Caco-2 (cell line): ENCODE measurements around the gene TNFRSF13B. TPM values are rescaled to one million over a fixed set of nuclear protein-coding genes. Genes with fewer than 3 reads are reported as not detected.

ENCODE experiments used
- BruUV-seq: library from RNA; stranded (reverse); fragments of 400-500 nt; replicated peaks from 2 replicates; lab custom pipeline; 2021; lab: Mats Ljungman, UMichigan
- CTCF ChIA-PET: fragments of 300-600 bp; sonication (Branson Sonifier 250); formaldehyde crosslinking; loops from one replicate; lab custom pipeline; 2022; ENCODE audit warnings: antibody characterized with exemption; lab: Charles Lee
- POLR2A ChIA-PET: fragments of 300-600 bp; sonication (Branson Sonifier 250); formaldehyde crosslinking; loops from one replicate; lab custom pipeline; 2022; ENCODE audit warnings: antibody characterized with exemption; lab: Charles Lee
- DNase-seq, 2 experiments: peaks; one replicate each; pipeline versions ENCODE4 v3.0.0 to v3.0.0-alpha.2; 2020 to 2022
- H3K27me3 ChIP-seq: replicated peaks from 2 replicates; pipeline ENCODE4 v1.6.0; 2011; ENCODE audit warnings: low read length; ENCODE audit not compliant: control insufficient read depth, insufficient read depth
- H3K36me3 ChIP-seq: 2 replicates; pipeline ENCODE4 v1.5.1; 2011; ENCODE audit warnings: low read length; ENCODE audit not compliant: control insufficient read depth, insufficient read depth
- H3K4me1 ChIP-seq: fragments of 250-450 bp; sonication (Bioruptor Pico); 2 replicates; pipeline ENCODE4 v1.5.1; 2020; ENCODE audit warnings: mild to moderate bottlenecking
- H3K4me3 ChIP-seq: 2 replicates; pipeline ENCODE4 v1.5.1; 2011; ENCODE audit warnings: low read depth, mild to moderate bottlenecking, control low read depth, low read length
- H3K9me3 ChIP-seq: fragments of 250-450 bp; sonication (Bioruptor Pico); 2 replicates; pipeline ENCODE4 v1.5.1; 2020; ENCODE audit warnings: mild to moderate bottlenecking, moderate library complexity
- H3K27ac Mint-ChIP-seq: one replicate; pipeline ENCODE4 v1.8.0; 2022; ENCODE audit warnings: mixed read lengths; ENCODE audit not compliant: unreplicated experiment
- H3K27me3 Mint-ChIP-seq: one replicate; pipeline ENCODE4 v1.8.0; 2022; ENCODE audit warnings: mixed read lengths; ENCODE audit not compliant: insufficient read depth, unreplicated experiment
- H3K36me3 Mint-ChIP-seq: one replicate; pipeline ENCODE4 v1.8.0; 2022; ENCODE audit warnings: mild to moderate bottlenecking, mixed read lengths; ENCODE audit not compliant: insufficient read depth, unreplicated experiment
- H3K4me1 Mint-ChIP-seq: one replicate; pipeline ENCODE4 v1.8.0; 2022; ENCODE audit warnings: low read depth, mixed read lengths; ENCODE audit not compliant: unreplicated experiment
- H3K4me3 Mint-ChIP-seq: one replicate; pipeline ENCODE4 v1.8.0; 2022; ENCODE audit warnings: mild to moderate bottlenecking, moderate library complexity, mixed read lengths; ENCODE audit not compliant: unreplicated experiment
- H3K9me3 Mint-ChIP-seq: one replicate; pipeline ENCODE4 v1.8.0; 2022; ENCODE audit warnings: mixed read lengths; ENCODE audit not compliant: unreplicated experiment
- CTCF ChIP-seq, 2 experiments: fragments of 200-600 bp in 1 of 2; IDR thresholded peaks; 1 replicate in 1 of 2; 2 replicates in 1 of 2; pipeline versions ENCODE4 v1.5.1 to v1.8.0; 2011 to 2022; ENCODE audit warnings: antibody characterized with exemption in 1 of 2, control low read depth in 1 of 2, inconsistent platforms in 1 of 2, low read depth in 1 of 2, low read length in 1 of 2, mild to moderate bottlenecking in 1 of 2, moderate library complexity in 1 of 2; ENCODE audit not compliant: insufficient read depth in 1 of 2, severe bottlenecking in 1 of 2, unreplicated experiment in 1 of 2
- intact Hi-C: fragments of 100-400 bp; cut with micrococcal nuclease; formaldehyde crosslinking; loops from one replicate; pipeline ENCODE4 v1.10.0; 2022; ENCODE audit not compliant: unreplicated experiment
- total RNA-seq: library from RNA; stranded (reverse); gene quantifications from 2 replicates; pipeline ENCODE4 v1.2.3, GENCODE V29; 2022

Gene TNFRSF13B
- total RNA-seq, 1 experiment from 2014 or later: not detected

GRCh38 chr17:16916557-16916920 is 55.4 kb downstream of the TNFRSF13B start:
- DNase-seq: no peak
- H3K27me3 Mint-ChIP-seq: no peaks in the 10 kb centered on the region

GRCh38 chr17:16915752-16916556 is 56.0 kb downstream of the TNFRSF13B start:
- H3K36me3 ChIP-seq: no peaks in the 10 kb centered on the region
- intact Hi-C loops: loop anchor here (5.0 kb wide), 1 partner anchor 76 kb away; no protein-coding TSS in a partner anchor
- Mint-ChIP-seq H3K4me3 (no peak overlapping the region), H3K36me3 (peaks cover 5% of the 10 kb centered on the region), H3K4me1 (peaks cover 9% of the 10 kb centered on the region), H3K27me3 (no peaks in the 10 kb centered on the region), H3K27ac (no peak overlapping the region), H3K9me3 (no peaks in the 10 kb centered on the region)
- BruUV-seq: no TSS peak
- H3K4me3 ChIP-seq: no peak overlapping the region
- no peaks in the 10 kb centered on the region for H3K4me1 ChIP-seq
- ChIA-PET POLR2A (no interaction called here), CTCF (no interaction called here)
- peak; percentile 61 to 68 for DNase-seq
- no peaks in the 10 kb centered on the region for H3K27me3 ChIP-seq
- TF ChIP-seq CTCF (IDR thresholded peaks at IDR 0.05; ENCODE audit: insufficient read depth in 1 of 2, low read depth in 1 of 2, low read length in 1 of 2, severe bottlenecking in 1 of 2, unreplicated experiment in 1 of 2): peak; percentile 66 to 75
- no peaks in the 10 kb centered on the region for H3K9me3 ChIP-seq

More at GRCh38 chr17:16916557-16916920, 55.4 kb downstream of the TNFRSF13B start:
- H3K4me1 Mint-ChIP-seq: peaks cover 9% of the 10 kb centered on the region
- H3K36me3 ChIP-seq: no peaks in the 10 kb centered on the region
- H3K9me3 Mint-ChIP-seq: no peaks in the 10 kb centered on the region
- intact Hi-C loops: loop anchor here (5.0 kb wide), 1 partner anchor 76 kb away; no protein-coding TSS in a partner anchor
- peaks cover 5% of the 10 kb centered on the region for H3K36me3 Mint-ChIP-seq
- CTCF ChIA-PET: no interaction called here
- no peaks in the 10 kb centered on the region for H3K4me1 ChIP-seq
- no peak overlapping the region for H3K27ac Mint-ChIP-seq
- no peaks in the 10 kb centered on the region for H3K9me3 ChIP-seq
- TF ChIP-seq CTCF (IDR thresholded peaks at IDR 0.05; ENCODE audit: insufficient read depth in 1 of 2, low read depth in 1 of 2, low read length in 1 of 2, severe bottlenecking in 1 of 2, unreplicated experiment in 1 of 2): no peak
- POLR2A ChIA-PET: interaction anchor here (0.6 kb wide), 1 partner anchor 105 kb away, joined by 3 read pairs; no protein-coding TSS in a partner anchor
- H3K4me3 Mint-ChIP-seq: no peak overlapping the region
- BruUV-seq: no TSS peak
- no peak overlapping the region for H3K4me3 ChIP-seq
- no peaks in the 10 kb centered on the region for H3K27me3 ChIP-seq

- Histone ChIP-seq H3K27me3 (no peaks in the 10 kb centered on the region), H3K4me3 (no peak overlapping the region), H3K36me3 (no peaks in the 10 kb centered on the region), H3K9me3 (no peaks in the 10 kb centered on the region), H3K4me1 (no peaks in the 10 kb centered on the region)
- Mint-ChIP-seq H3K27me3 (peaks cover 5% of the 10 kb centered on the region), H3K27ac (no peak overlapping the region), H3K4me1 (peaks cover 8% of the 10 kb centered on the region), H3K4me3 (no peak overlapping the region), H3K36me3 (peaks cover 4% of the 10 kb centered on the region), H3K9me3 (no peaks in the 10 kb centered on the region)
- no peak for TF ChIP-seq CTCF (IDR thresholded peaks at IDR 0.05; ENCODE audit: insufficient read depth in 1 of 2, low read depth in 1 of 2, low read length in 1 of 2, severe bottlenecking in 1 of 2, unreplicated experiment in 1 of 2)
- DNase-seq: no peak
- ChIA-PET CTCF (no interaction called here), POLR2A (no interaction called here)
- no TSS peak for BruUV-seq
- intact Hi-C loops: no loop called here
Measured at GRCh38 chr17:16913463-16913862, 58.5 kb downstream of the TNFRSF13B start.
